Neural crest cell (in vitro differentiated cells): ENCODE results near the gene FBXL2. TPM values are rescaled to one million over a fixed set of nuclear protein-coding genes. Genes with fewer than 3 reads are reported as not detected.

Experiments used
- DNase-seq: peaks from one replicate; pipeline ENCODE4 v3.0.0; 2021; ENCODE audit warnings: low read depth, mixed read lengths, low spot score
- H3K27ac Mint-ChIP-seq: one replicate; pipeline ENCODE4 v1.8.0; 2021; ENCODE audit warnings: mild to moderate bottlenecking, mixed read lengths; ENCODE audit not compliant: unreplicated experiment
- H3K27me3 Mint-ChIP-seq: 2 replicates; pipeline ENCODE4 v1.8.0; 2021; ENCODE audit warnings: low read depth, mild to moderate bottlenecking, mixed read lengths
- H3K36me3 Mint-ChIP-seq: 2 replicates; pipeline ENCODE4 v1.8.0; 2021; ENCODE audit warnings: low read depth, mild to moderate bottlenecking, mixed read lengths
- H3K4me1 Mint-ChIP-seq: 2 replicates; pipeline ENCODE4 v1.8.0; 2021; ENCODE audit warnings: mixed read lengths
- H3K4me3 Mint-ChIP-seq: one replicate; pipeline ENCODE4 v1.8.0; 2021; ENCODE audit warnings: mild to moderate bottlenecking, mixed read lengths
- H3K9me3 Mint-ChIP-seq: 2 replicates; pipeline ENCODE4 v1.8.0; 2021; ENCODE audit warnings: mixed read lengths
- CTCF ChIP-seq: fragments of 200-600 bp; sonication (generic); conservative IDR thresholded peaks from 2 replicates; pipeline ENCODE4 v1.5.0; 2021; ENCODE audit warnings: antibody characterized with exemption, mild to moderate bottlenecking
- total RNA-seq: library from RNA; stranded (reverse); gene quantifications from 2 replicates; pipeline ENCODE4 v1.2.1, GENCODE V29; 2021

The FBXL2 gene
- total RNA-seq, 1 donor from 2014 or later = 11.4 TPM

- no peak for DNase-seq
- Mint-ChIP-seq H3K9me3 (peaks cover 3% of the 10 kb centered on the region), H3K4me3 (no peak overlapping the region), H3K27ac (no peak overlapping the region), H3K36me3 (no peaks in the 10 kb centered on the region), H3K27me3 (peaks cover 10% of the 10 kb centered on the region), H3K4me1 (peaks cover 7% of the 10 kb centered on the region)
- no peak for TF ChIP-seq CTCF
Observed at GRCh38 chr3:33236005-33236404, 41.2 kb upstream of the FBXL2 start.

- Mint-ChIP-seq H3K27me3 (peaks cover 10% of the 10 kb centered on the region), H3K4me3 (no peak overlapping the region), H3K9me3 (peaks cover 3% of the 10 kb centered on the region), H3K36me3 (no peaks in the 10 kb centered on the region), H3K27ac (no peak overlapping the region), H3K4me1 (no peaks in the 10 kb centered on the region)
- no peak for DNase-seq
- TF ChIP-seq CTCF = no peak
Observed at GRCh38 chr3:33237439-33237838, 39.8 kb upstream of the FBXL2 start.

DNA sequence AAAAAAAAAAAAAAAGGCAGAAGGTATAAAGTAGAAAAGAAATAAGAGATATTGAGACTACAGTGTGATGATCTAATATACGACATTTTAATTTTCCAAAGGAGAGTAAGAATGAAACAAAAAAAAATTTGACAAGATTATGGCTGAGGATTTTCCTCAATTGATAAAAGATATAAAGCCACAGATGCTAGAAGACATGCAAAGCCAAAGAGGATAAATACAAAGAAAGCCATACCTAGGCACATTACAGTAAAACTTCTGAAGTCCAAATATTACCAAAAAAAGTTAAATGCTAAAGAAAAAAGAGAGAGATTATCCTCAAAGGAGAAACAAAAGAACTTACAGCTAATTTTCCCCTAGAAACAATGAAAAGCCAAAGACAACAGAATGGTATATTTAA is 38.3 kb upstream of the FBXL2 start:
- Mint-ChIP-seq H3K36me3 (no peaks in the 10 kb centered on the region), H3K9me3 (peaks cover 3% of the 10 kb centered on the region), H3K27me3 (peaks cover 17% of the 10 kb centered on the region), H3K4me1 (no peaks in the 10 kb centered on the region), H3K27ac (no peak overlapping the region), H3K4me3 (no peak overlapping the region)
- no peak for TF ChIP-seq CTCF
- no peak for DNase-seq

- Mint-ChIP-seq H3K4me1 (no peaks in the 10 kb centered on the region), H3K4me3 (no peak overlapping the region), H3K36me3 (no peaks in the 10 kb centered on the region), H3K27ac (no peak overlapping the region), H3K27me3 (peaks cover 17% of the 10 kb centered on the region), H3K9me3 (peaks cover 3% of the 10 kb centered on the region)
- TF ChIP-seq CTCF = no peak
- no peak for DNase-seq
Observed at GRCh38 chr3:33240261-33240660, 37.0 kb upstream of the FBXL2 start.

DNA sequence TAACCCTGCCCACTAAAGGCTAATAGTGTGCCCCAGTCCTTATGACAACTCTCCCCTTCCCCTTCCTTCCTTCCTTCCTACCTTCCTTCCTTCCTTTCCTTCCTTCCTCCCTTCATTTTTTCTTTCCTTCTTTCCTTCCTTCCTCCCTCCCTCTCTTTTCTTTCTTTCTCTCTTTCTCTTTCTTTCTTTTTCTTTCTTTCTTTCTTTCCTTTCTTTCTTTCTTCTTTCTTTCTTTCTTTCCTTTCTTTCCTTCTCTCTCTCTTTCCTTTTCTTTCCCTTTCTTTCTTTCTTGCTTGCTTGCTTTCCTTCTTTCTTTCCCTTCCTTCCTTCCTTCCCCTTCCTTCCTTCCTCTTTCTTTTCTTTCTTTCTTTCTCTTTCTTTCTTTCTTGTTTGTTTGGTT is 30.5 kb upstream of the FBXL2 start:
- DNase-seq = no peak
- no peaks in the 10 kb centered on the region for H3K36me3 Mint-ChIP-seq
- H3K27ac Mint-ChIP-seq = no peak overlapping the region
- no peak for TF ChIP-seq CTCF
- H3K4me1 Mint-ChIP-seq = no peaks in the 10 kb centered on the region
- no peak overlapping the region for H3K4me3 Mint-ChIP-seq
- no peaks in the 10 kb centered on the region for H3K9me3 Mint-ChIP-seq
- peaks cover 9% of the 10 kb centered on the region for H3K27me3 Mint-ChIP-seq

DNA sequence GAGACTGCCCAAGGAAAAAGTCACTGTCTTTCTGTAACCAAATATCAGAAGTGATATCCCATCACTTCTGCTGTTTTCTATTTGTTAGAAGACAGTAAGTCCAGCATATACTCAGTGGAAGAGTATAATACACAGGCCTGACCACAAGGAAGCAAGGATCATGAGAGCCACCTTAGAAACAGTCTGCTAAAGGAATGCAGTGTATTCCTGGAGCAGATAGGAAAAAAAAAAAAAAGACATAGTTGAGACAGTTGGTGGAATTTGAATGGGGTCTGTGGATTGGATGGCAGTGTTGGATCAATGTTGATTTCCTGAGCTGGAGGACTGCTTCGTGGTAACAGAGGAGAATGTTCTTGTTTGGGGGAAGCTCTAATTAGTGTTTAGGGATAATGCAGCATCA is 26.5 kb upstream of the FBXL2 start:
- H3K4me1 Mint-ChIP-seq = peaks cover 3% of the 10 kb centered on the region
- no peaks in the 10 kb centered on the region for H3K9me3 Mint-ChIP-seq
- no peak overlapping the region for H3K4me3 Mint-ChIP-seq
- no peak for DNase-seq
- H3K27ac Mint-ChIP-seq = no peak overlapping the region
- no peak for TF ChIP-seq CTCF
- no peaks in the 10 kb centered on the region for H3K36me3 Mint-ChIP-seq
- peaks cover under 1% of the 10 kb centered on the region for H3K27me3 Mint-ChIP-seq
